Neural cell (in vitro differentiated cells): ENCODE results near the gene LBH. TPM values are rescaled to one million over a fixed set of nuclear protein-coding genes. Genes with fewer than 3 reads are reported as not detected.

Experiments used
- H2AFZ ChIP-seq: fragments of 200-600, 300-800 bp; sonication (generic), shearing (Covaris generic); 2 replicates; pipeline ENCODE4 v1.6.0; 2014; ENCODE audit warnings: low read depth, mild to moderate bottlenecking, antibody characterized with exemption, low read length, moderate library complexity
- H3F3A ChIP-seq: fragments of 200-600 bp; shearing (Covaris generic); 2 replicates; pipeline ENCODE4 v1.6.1; 2016; ENCODE audit warnings: mild to moderate bottlenecking, moderate library complexity, mixed read lengths, antibody characterized with exemption, low read length; ENCODE audit not compliant: insufficient read depth, poor library complexity, severe bottlenecking
- H3K27ac ChIP-seq: fragments of 200-600, 300-800 bp; sonication (generic), shearing (Covaris generic); 2 replicates; pipeline ENCODE4 v1.5.1; 2014; ENCODE audit warnings: mild to moderate bottlenecking, low read length, moderate library complexity
- H3K27me3 ChIP-seq: fragments of 300-800, 200-600 bp; sonication (generic), shearing (Covaris generic); 2 replicates; pipeline ENCODE4 v1.6.0; 2014; ENCODE audit warnings: mild to moderate bottlenecking, low read depth, low read length, moderate library complexity; ENCODE audit not compliant: insufficient read depth
- H3K36me3 ChIP-seq: fragments of 300-800, 200-600 bp; sonication (generic), shearing (Covaris generic); 2 replicates; pipeline ENCODE4 v1.5.1; 2014; ENCODE audit warnings: mild to moderate bottlenecking, antibody characterized with exemption, low read length, moderate library complexity; ENCODE audit not compliant: insufficient read depth
- H3K4me2 ChIP-seq: fragments of 300-800, 200-600 bp; sonication (generic), shearing (Covaris generic); 2 replicates; pipeline ENCODE4 v1.6.0; 2014; ENCODE audit warnings: mild to moderate bottlenecking, low read length
- H3K4me3 ChIP-seq: fragments of 300-800, 200-600 bp; sonication (generic), shearing (Covaris generic); 2 replicates; pipeline ENCODE4 v1.5.1; 2014; ENCODE audit warnings: mild to moderate bottlenecking, low read length, moderate library complexity
- H3K79me2 ChIP-seq: fragments of 200-600 bp; shearing (Covaris generic); replicated peaks from 2 replicates; pipeline ENCODE4 v1.6.0; 2014; ENCODE audit warnings: mild to moderate bottlenecking, low read length, moderate library complexity; ENCODE audit not compliant: insufficient read depth
- H3K9ac ChIP-seq: fragments of 300-800, 200-600 bp; sonication (generic), shearing (Covaris generic); 2 replicates; pipeline ENCODE4 v1.6.1; 2016; ENCODE audit warnings: mild to moderate bottlenecking, low read length, mixed read lengths
- H3K9me2 ChIP-seq: fragments of 200-600 bp; shearing (Covaris generic); 2 replicates; pipeline ENCODE4 v1.6.1; 2016; ENCODE audit warnings: mild to moderate bottlenecking, low read length, mixed read lengths; ENCODE audit not compliant: insufficient read depth
- H3K9me3 ChIP-seq: fragments of 200-600, 300-800 bp; sonication (generic), shearing (Covaris generic); 2 replicates; pipeline ENCODE4 v1.6.1; 2016; ENCODE audit warnings: mild to moderate bottlenecking, mixed run types, low read length, moderate library complexity, mixed read lengths
- H4K20me1 ChIP-seq: fragments of 200-600 bp; shearing (Covaris generic); 2 replicates; pipeline ENCODE4 v1.6.1; 2016; ENCODE audit warnings: mild to moderate bottlenecking, mixed run types; ENCODE audit not compliant: insufficient read depth
- CTCF ChIP-seq: fragments of 450-650 bp; IDR thresholded peaks from 2 replicates; pipeline ENCODE4 v1.5.1; 2014; ENCODE audit warnings: antibody characterized with exemption, mild to moderate bottlenecking, moderate library complexity; ENCODE audit not compliant: poor library complexity, severe bottlenecking
- EP300 ChIP-seq: fragments of 450-650 bp; conservative IDR thresholded peaks from 2 replicates; pipeline ENCODE4 v1.6.1; 2014; ENCODE audit warnings: antibody characterized with exemption, mild to moderate bottlenecking, moderate library complexity; ENCODE audit not compliant: poor library complexity, severe bottlenecking
- EZH2 ChIP-seq: fragments of 200-600, 300-800 bp; shearing (Covaris generic), sonication (generic); IDR thresholded peaks from 2 replicates; pipeline ENCODE4 v1.6.1; 2014; ENCODE audit warnings: antibody characterized with exemption, low read length, borderline replicate concordance, mild to moderate bottlenecking; ENCODE audit not compliant: insufficient read depth, poor library complexity, severe bottlenecking
- MXI1 ChIP-seq: fragments of 450-650 bp; conservative IDR thresholded peaks from 2 replicates; pipeline ENCODE4 v1.6.1; 2014; ENCODE audit warnings: antibody characterized with exemption, mild to moderate bottlenecking; ENCODE audit not compliant: poor library complexity, severe bottlenecking
- RAD21 ChIP-seq: fragments of 450-650 bp; conservative IDR thresholded peaks from 2 replicates; pipeline ENCODE4 v1.6.1; 2014; ENCODE audit warnings: antibody characterized with exemption, mild to moderate bottlenecking, moderate library complexity
- REST ChIP-seq: IDR thresholded peaks from 2 replicates; pipeline ENCODE4 v1.6.1; 2012; ENCODE audit warnings: borderline replicate concordance
- SMC3 ChIP-seq: fragments of 450-650 bp; conservative IDR thresholded peaks from 2 replicates; pipeline ENCODE4 v1.6.1; 2014; ENCODE audit warnings: antibody characterized with exemption, mild to moderate bottlenecking, moderate library complexity; ENCODE audit not compliant: poor library complexity
- TAF1 ChIP-seq: IDR thresholded peaks from 2 replicates; pipeline ENCODE4 v1.6.1; 2012; ENCODE audit warnings: low read depth
- polyA plus RNA-seq: library from polyadenylated mRNA; depleted of rRNA; stranded (reverse); fragments of >200 nt; gene quantifications from 2 replicates; pipeline ENCODE4 v1.2.3, GENCODE V29; 2014

Gene LBH
- polyA plus RNA-seq, 1 donor from 2014 or later, result 345 TPM

- no peak for TF ChIP-seq MXI1
- TF ChIP-seq RAD21, result no peak
- no peak for TF ChIP-seq SMC3
- no peak for TF ChIP-seq TAF1
- TF ChIP-seq EZH2, result no peak
- no peak for TF ChIP-seq REST
- Histone ChIP-seq H3K9ac (no peak overlapping the region), H3K27me3 (no peaks in the 10 kb centered on the region)
Measured at GRCh38 chr2:30276455-30276911, 45.1 kb downstream of the LBH start.

GRCh38 chr2:30277582-30277981, 46.2 kb downstream of the LBH start:
- Histone ChIP-seq H3K27ac (no peak overlapping the region), H3K9ac (no peak overlapping the region), H3K36me3 (no peaks in the 10 kb centered on the region), H3K9me3 (no peaks in the 10 kb centered on the region), H3K4me2 (no peak overlapping the region), H3K9me2 (no peaks in the 10 kb centered on the region), H4K20me1 (no peaks in the 10 kb centered on the region), H3K27me3 (no peaks in the 10 kb centered on the region), H3K79me2 (no peaks in the 10 kb centered on the region), H2AFZ (no peak overlapping the region), H3K4me3 (no peak overlapping the region), H3F3A (no peaks in the 10 kb centered on the region)
- TF ChIP-seq MXI1 (no peak), EP300 (no peak), REST (no peak), CTCF (no peak), TAF1 (no peak), EZH2 (no peak)

More at GRCh38 chr2:30276455-30276911, 45.1 kb downstream of the LBH start:
- Histone ChIP-seq H4K20me1 (no peaks in the 10 kb centered on the region), H3K4me2 (no peak overlapping the region), H2AFZ (no peak overlapping the region), H3K4me3 (no peak overlapping the region), H3K9me2 (no peaks in the 10 kb centered on the region), H3K9me3 (no peaks in the 10 kb centered on the region), H3K79me2 (no peaks in the 10 kb centered on the region), H3F3A (no peaks in the 10 kb centered on the region), H3K27ac (no peak overlapping the region), H3K36me3 (no peaks in the 10 kb centered on the region)
